ENCODE results near the gene MMP25.
A peak's percentile ranks its signal among the peaks of the same experiment; 100 is the strongest.
"Not testable (repeated sequence)": the region's sequence is repeated elsewhere in the genome, so short reads cannot be mapped to it uniquely, and the experiment has no call there.

Gene MMP25

DNA sequence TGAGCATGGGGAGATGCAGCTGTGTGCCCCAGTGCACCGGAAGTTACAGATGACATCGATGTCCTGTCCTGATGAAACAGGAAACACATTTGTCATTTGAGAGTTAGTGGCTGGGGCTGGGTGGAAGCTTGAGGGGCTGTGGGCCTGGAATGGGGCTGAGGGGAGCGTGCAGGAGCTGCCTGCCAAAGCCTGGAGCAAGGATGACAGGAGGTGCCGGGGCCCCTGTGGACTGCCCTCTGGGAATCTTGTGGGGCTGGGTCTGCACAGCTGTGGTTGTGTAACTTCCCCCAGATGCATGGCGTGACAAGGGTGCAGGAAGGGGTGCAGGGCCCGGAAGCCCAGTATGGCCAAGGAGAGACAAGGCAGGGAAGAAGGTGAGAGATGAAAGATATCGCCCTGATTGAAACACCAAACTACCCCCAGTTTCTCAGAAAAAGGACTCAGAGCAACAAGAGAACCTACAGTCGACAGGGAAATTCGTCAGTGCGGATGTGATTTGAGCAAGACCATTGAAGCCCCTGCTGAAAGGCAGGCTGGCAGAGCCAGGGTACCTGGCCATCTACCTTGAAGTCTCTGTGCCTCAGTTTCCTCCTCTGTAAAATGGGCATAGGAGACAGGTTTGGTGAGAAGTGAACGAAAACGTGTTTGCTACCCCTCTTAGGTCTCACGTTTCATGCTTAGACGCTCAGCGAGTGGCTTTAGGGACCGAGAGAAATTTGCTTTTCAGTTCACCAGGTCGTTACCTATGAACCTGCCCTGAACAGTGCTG, 8.8 kb downstream of the MMP25 start:
- DNase-seq (ENCODE audit: low read depth in 2 of 2, low spot score in 1 of 2), result no peak

DNA sequence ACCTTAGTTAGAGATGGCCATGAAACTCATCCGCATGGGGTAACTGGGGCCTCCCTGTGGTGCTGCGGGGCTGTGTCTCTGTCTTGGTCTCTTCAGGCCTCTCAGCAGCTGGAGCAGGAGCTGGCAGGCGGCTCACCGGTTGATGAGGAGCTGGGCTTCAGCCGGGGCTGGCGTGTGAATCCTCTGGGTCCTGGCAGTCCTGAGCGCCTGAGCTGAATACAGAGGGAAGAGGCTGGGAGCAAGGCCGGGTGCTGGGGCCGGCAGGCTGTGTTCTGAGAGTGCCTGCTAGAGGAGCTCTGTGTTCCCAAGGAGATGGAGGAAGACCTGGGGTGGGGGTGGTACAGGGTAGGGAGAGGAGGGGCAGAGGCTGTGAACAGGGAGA, 9.4 kb downstream of the MMP25 start:
- DNase-seq (ENCODE audit: low read depth in 2 of 2, low spot score in 1 of 2), result not testable (repeated sequence)

DNA sequence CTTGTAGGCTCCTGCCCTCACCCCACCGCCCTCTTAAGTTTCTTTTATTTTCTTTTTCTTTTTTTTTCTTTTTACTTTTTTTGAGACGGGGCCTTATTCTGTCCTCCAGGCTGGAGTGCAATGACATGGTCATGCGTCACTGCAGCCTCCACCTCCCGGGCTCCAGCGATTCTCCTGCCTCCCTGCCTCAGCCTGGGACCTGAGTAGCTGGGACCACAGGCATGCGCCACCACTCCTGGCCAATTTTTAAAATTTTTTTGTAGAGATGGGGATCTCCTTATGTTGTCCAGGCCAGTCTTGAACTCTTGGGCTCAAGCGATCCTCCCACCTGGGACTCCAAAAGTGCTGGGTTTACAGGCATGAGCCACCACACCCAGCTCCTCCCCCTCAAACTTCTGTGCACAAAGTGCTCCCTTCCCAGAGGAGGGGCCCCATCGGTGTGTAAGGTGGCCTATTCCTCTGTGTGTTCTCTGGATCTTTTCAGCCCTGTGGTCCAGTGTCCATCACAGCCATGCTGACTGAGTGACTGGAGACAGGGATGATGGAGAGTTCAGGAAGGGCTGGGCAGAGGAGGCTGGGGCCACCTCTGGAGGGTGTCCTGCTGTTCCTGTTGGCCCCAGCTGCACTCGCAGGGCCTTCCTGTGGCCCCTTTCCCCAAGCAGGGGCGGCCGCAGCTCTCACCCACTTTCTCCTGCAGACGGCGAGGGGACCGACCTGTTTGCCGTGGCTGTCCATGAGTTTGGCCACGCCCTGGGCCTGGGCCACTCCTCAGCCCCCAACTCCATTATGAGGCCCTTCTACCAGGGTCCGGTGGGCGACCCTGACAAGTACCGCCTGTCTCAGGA, 10.2 kb downstream of the MMP25 start:
- no peak for DNase-seq (ENCODE audit: low read depth in 2 of 2, low spot score in 1 of 2)

DNA sequence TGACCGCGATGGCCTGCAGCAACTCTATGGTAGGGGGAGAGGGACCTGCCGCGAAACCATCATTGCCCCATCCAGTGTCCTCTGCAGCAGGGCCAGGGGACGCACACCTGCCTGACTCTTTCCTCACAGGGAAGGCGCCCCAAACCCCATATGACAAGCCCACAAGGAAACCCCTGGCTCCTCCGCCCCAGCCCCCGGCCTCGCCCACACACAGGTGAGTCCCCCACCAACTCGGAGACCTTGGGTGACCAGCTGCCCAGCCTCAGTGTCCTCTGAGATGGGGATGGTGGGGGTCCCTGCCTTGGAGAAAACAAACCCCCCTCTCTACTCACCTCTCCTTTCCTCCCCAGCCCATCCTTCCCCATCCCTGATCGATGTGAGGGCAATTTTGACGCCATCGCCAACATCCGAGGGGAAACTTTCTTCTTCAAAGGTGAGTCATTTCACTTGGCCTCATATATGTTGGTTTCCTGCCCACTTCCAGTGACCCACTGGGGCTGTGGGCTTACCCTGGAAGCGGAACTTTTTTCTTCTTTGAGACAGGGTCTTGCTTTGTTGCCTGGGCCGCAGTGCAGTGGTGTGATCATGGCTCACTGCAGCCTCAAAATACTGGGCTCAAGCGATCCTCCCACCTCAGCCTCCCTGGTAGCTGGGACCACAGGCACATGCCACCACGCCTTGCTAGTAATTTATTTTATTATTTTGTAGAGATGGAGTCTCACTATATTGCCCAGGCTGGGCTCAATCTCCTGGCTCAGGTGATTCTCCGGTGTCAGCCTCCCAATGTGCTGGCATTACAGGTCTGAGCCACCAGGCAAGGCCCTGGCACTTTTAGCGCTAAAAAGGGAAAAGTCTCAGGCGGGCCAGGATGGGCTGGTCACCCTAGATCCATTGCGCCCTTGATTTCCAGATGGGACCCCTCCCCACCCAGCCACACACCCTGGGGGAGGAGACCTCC, 11.1 kb downstream of the MMP25 start:
- no peak for DNase-seq (ENCODE audit: low read depth in 2 of 2, low spot score in 1 of 2)

DNA sequence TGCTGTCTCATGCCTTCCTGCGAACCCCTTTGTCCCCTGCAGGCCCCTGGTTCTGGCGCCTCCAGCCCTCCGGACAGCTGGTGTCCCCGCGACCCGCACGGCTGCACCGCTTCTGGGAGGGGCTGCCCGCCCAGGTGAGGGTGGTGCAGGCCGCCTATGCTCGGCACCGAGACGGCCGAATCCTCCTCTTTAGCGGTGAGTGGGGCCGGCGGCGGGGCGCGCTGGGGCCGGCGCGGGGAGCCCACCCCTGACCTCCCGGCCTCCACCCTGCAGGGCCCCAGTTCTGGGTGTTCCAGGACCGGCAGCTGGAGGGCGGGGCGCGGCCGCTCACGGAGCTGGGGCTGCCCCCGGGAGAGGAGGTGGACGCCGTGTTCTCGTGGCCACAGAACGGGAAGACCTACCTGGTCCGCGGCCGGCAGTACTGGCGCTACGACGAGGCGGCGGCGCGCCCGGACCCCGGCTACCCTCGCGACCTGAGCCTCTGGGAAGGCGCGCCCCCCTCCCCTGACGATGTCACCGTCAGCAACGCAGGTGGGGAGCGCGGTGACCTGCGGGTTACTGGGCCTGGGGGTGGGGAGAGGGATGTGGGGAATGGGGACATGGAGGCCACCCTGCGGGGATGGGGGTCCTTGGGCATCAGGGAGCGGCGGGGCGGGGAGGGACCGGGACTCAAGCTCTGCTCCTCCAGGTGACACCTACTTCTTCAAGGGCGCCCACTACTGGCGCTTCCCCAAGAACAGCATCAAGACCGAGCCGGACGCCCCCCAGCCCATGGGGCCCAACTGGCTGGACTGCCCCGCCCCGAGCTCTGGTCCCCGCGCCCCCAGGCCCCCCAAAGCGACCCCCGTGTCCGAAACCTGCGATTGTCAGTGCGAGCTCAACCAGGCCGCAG, 12.0 kb downstream of the MMP25 start:
- no peak for DNase-seq (ENCODE audit: low read depth in 2 of 2, low spot score in 1 of 2)

DNA sequence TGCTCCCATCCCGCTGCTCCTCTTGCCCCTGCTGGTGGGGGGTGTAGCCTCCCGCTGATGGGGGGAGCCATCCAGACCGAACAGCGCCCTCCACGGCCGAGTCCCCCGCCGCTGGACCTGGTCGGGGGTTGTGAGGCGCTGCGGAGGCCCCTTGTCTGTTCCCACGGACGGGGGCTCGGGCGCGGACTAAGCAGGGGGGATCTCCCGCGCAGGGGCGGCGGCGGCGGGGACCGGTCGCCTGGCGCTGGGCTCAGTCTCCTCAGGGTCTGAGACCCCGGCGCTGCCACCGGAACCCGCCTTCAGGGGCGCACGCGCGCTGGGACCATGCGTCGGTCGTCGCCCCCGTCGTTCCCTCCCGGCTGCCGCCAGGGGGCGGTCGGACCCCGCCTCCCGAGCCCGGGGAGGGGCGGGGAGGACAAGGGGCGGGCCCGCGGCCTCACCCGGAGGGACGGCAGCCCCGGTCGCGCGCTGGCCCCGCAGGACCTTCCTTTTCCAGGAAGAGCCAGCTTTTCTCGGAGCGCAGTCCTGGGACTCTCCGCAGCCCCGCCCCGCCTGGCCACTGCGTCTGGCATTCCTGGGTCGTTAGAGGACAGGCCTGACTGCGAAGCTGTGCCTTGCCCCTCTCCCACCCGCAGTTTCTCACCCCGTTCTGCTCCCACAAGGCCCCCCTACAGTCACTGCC, 12.8 kb downstream of the MMP25 start:
- peak; percentile 71 to 74 for DNase-seq (ENCODE audit: low read depth in 2 of 2, low spot score in 1 of 2)

DNA sequence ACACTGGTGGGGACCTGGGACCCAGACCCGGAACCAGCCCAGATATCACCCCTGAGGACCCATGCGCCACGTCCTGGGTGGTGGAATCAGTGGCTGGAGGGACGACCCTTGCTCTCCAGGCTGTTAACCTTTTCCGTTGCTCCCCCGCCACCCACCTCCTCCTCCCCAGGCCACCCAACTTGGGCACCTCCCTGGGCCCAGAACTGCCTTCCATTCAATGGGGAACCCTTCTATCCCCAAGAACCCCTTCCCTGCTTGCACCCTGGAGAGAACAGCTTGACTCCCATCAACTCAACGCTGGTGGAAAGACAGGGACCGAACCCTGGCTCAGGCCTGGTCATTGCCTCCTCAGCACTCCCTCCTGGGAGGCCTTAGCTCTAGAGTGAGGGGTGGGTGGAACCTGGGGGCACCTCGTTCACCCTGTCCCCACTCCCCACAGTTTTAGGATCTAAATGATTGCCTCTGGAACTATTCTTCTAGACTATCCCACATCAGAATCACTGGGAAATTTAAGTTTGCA, 13.4 kb downstream of the MMP25 start:
- DNase-seq (ENCODE audit: low read depth in 2 of 2, low spot score in 1 of 2), result no peak

DNA sequence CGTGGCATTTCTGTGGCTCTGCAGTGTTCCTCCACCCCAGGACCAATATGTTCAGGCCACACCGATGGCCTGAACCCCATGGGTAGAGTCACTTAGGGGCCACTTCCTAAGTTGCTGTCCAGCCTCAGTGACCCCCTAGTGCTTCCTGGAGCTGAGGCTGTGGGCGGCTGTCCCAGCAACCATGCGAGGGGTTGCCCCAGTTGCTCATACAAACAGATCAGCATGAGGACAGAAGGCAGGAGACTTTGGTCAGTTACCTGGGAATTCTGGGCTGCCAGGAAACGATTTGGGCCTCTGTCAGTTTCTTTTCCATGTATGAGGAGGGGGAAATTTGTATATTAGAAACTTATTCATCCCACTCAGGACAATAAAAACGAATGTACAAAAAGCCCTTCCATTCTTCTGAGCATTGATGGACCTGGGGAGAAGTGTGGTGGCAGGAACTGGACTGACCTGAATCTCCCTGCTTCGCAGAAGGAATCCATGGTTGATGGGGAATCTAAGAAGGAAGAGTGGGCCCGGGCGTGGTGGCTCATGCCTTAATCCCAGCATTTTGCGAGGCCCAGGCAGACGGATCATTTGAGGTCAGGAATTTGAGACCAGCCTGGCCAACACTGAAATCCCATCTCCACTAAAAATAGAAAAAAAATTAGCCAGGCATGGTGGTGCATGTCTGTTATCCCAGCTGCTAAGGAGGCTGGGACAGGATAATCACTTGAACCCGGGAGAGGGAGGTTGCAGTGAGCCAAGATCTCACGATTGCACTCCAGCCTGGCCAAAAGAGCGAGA, 14.2 kb downstream of the MMP25 start:
- no peak for DNase-seq (ENCODE audit: low read depth in 2 of 2, low spot score in 1 of 2)

DNA sequence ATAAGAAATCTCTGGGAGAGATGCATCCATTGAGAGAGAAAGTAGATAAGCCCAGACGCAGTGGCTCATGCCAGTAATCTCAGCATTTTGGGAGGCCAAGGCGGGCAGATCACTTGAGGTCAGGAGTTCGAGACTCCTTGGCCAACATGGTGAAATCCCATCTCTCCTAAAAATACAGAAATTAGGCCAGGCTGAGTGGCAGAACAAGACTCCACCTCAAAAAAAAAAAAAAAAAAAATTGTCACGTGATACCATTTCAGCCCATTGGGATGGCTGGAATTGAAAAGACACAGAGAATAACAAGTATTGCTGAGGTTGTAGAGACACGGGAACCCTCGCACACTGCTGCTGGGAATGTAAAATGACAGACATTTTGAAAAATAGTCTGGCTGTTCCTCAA, 16.2 kb downstream of the MMP25 start:
- DNase-seq (ENCODE audit: low read depth in 2 of 2, low spot score in 1 of 2), result no peak

DNA sequence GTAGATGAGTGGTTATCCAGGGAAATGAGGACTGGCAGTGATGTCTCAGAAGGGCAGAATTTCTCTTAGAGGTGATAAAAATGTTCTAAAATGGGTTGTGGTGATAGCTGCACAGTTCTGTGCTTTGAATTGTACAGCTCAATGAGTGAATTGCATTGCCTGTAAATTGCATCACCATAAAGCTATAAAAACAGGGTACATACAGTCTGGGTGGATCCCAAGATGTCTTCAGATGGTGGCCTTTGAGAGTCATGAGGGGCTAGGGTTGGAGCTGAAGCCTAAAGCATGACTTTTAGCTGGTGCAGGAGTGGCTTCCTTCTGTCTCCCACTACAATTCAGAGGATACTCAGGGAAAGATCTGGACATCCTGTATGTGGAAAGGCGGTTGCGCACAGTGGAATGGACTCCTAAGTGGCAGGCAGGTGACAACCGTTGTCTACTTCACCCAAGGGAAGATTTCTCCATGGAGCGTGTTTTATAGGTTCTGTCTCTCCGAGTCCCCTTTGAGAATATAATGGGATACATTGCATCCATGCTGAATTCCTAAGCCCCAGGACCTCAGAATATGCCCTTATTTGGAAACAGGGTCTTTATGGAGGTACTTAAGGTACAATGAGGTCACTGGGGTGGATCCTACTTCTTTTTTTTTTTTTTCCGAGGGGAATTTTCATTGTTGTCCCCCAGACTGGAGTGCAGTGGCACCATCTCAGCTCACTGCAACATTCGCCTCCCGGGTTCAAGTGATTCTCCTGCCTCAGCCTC, 17.4 kb downstream of the MMP25 start:
- DNase-seq (ENCODE audit: low read depth in 2 of 2, low spot score in 1 of 2), result no peak

DNA sequence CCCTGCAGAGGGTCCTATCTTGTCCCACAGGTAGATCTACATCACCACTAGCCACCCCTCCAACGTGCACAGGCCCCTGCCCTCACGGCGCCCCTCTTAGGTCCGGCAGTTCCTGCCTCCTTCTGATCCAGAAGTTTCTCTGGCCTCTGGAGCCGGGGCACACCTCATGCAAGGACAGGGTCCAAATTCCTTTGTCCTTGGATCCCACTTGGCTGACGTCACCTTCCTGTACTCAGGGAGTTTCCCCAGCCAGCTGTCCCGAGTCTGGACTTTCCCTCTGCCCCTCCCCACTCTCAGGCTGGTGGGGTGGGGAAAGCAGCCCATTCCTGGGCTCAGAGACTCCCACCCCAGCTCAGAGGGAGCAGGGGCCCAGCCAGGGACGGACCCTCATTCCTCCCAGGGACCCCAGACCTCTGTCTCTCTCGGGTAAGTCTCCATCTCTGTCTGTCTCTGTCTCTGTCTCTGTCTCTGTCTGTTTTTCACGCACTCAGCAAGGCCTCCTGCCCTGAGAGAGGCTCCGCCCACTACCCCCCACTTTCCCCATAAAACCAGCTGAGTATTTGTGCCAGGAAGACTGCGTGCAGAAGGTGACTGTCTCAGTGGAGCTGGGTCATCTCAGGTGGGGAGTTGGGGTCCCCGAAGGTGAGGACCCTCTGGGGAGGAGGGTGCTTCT, 18.8 kb downstream of the MMP25 start, which contains the start of gene IL32:
Gene IL32 (plus strand): TSS at position 572 of the 673 bp plus-strand sequence. CDS start 172 bp downstream, outside the sequence.
- DNase-seq (ENCODE audit: low read depth in 2 of 2, low spot score in 1 of 2), result peak in 1 of 2 donors; percentile 41

DNA sequence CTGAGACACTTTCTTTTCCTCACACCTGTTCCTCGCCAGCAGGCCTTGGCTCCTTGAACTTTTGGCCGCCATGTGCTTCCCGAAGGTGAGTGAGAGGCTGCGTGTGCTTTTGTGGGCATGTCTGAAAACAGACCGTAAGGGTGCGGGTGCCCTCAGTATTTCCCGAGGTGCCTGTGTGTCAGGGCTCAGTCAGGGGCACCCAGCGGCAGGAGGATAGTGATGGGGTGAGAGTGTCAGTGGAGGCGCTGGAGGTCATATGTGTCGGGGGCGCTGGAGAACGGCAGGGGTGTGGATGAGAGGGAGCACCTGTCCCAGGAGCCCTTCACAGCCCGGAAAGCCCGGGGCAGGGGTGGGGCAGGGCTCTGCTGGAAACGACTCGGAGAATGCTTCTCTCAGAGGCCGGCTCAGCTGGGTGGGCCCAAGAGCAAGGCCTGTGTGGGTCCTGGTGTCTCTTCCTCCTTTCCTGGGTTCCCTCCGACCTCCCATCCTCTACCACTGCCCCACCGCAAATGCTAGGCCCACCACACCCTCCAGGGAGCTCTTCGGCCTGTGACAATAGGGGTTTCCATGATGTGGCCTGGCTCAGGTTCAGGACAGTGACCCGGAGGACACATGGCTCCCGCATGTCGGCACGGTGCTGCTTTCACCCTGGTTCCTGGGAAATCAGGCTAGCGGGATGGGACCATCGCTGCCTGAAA, 19.5 kb downstream of the MMP25 start:
- no peak for DNase-seq (ENCODE audit: low read depth in 2 of 2, low spot score in 1 of 2)

DNA sequence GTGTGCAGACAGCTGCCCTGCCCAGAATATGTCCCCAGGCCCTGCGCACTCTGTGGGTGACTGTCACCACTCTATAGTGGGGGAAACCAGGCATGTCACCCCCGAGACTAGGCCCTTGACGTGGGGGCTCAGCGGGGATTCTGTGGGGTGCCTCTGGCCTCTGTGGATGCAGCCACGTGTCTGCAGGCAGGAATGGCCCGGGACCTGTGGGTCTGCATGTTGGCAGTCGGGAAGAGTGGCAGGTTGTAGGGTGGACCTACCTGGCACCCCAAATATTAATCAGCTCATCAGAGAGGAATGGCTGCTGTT, 20.0 kb downstream of the MMP25 start:
- no peak for DNase-seq (ENCODE audit: low read depth in 2 of 2, low spot score in 1 of 2)

DNA sequence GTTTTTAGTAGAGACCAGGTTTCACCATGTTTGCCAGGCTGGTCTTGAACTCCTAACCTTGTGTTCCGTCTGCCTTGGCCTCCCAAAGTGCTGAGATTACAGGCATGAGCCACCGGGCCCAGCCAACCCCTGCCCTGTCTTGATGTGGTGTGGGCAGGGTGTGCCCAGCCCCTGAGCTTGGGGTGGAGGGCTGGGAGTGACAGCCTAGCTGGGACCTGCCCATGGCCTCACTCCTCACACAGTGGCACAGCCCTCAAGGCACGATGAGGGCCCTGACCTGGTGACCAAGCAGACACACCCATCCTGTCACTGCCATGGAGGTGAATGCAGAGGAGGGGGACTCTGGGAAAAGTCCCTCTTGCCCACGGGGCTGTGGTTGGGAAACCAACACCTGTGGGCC, 22.1 kb downstream of the MMP25 start:
- DNase-seq (ENCODE audit: low read depth in 2 of 2, low spot score in 1 of 2), result no peak

DNA sequence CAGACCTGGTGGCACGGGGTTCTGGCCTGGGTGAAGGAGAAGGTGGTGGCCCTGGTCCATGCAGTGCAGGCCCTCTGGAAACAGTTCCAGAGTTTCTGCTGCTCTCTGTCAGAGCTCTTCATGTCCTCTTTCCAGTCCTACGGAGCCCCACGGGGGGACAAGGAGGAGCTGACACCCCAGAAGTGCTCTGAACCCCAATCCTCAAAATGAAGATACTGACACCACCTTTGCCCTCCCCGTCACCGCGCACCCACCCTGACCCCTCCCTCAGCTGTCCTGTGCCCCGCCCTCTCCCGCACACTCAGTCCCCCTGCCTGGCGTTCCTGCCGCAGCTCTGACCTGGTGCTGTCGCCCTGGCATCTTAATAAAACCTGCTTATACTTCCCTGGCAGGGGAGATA, 22.8 kb downstream of the MMP25 start:
- DNase-seq (ENCODE audit: low read depth in 2 of 2, low spot score in 1 of 2), result not testable (repeated sequence)

DNA sequence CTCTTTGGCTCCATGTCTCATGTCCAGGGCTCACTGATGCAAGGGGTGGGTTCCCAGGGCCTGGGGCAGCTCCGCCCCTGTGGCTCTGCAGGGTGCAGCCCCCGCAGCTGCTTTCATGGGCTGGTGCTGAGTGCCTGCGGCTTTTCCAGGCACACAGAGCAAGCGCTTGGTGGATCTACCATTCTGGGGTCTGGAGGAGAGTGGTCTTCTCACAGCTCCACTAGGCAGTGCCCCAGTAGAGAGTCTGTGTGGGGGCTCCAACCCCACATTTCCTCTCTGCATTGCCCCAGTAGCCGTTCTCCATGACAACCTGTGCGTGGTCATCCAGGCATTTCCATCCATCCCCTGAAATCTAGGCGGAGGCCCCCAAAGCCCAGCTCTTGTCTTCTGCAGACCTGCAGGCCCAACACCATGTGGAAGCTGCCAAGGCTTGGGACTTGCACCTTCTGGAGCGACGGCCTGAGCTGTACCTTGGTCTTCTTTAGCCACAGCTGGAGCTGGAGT, 24.3 kb downstream of the MMP25 start:
- no peak for DNase-seq (ENCODE audit: low read depth in 2 of 2, low spot score in 1 of 2)

DNA sequence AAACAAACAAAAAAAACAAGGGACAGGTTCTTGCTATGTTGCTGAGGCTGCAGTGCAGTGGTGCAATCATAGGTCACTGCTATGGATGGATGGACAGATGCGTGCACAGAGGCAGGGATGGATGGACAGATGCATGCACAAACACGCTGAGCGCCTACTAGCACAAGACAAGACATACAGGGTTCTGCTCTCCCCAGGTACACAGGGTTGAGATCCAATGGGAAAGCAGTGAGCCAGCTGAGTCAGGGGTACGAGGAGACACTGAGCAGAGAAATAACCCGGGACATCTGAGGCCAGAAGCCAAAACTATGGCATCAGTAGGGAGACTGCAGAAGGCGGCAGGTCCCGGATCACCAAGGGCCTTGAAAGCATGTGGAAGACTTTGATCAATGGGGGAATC, 25.3 kb downstream of the MMP25 start:
- DNase-seq (ENCODE audit: low read depth in 2 of 2, low spot score in 1 of 2), result no peak
